ENCODE results near the gene FASTK. TPM values are rescaled to one million over a fixed set of nuclear protein-coding genes. Genes with fewer than 3 reads are reported as not detected.

The FASTK gene
- total RNA-seq, 1 donor = 87.2 TPM

Other genes with a start within 250 kb of the FASTK start
- not detected in 2 replicates for gene AOC1, start 228.3 kb downstream of the FASTK start, total RNA-seq
- gene KCNH2, start 102.5 kb downstream of the FASTK start, total RNA-seq = 0.64 and 2.6 TPM in 2 replicates
- 1.3 and 3.5 TPM in 2 replicates for gene NOS3, start 89.8 kb downstream of the FASTK start, total RNA-seq
- gene ATG9B, start 56.3 kb downstream of the FASTK start, total RNA-seq = under 0.01 and 0.32 TPM in 2 replicates
- 35.4 and 36.4 TPM in 2 replicates for gene ABCB8, start 52.4 kb downstream of the FASTK start, total RNA-seq
- under 0.01 and 0.32 TPM in 2 replicates for gene ASIC3, start 32.3 kb downstream of the FASTK start, total RNA-seq
- 22.2 and 22.9 TPM in 2 replicates for gene CDK5, start 22.9 kb downstream of the FASTK start, total RNA-seq
- 85.5 and 102 TPM in 2 replicates for gene SLC4A2, start 21.2 kb downstream of the FASTK start, total RNA-seq
- 17.7 and 21.6 TPM in 2 replicates for gene TMUB1, start 2.7 kb upstream of the FASTK start, total RNA-seq
- gene AGAP3, start 5.7 kb upstream of the FASTK start, total RNA-seq = 59.2 and 83.8 TPM in 2 replicates
- not detected in 2 replicates for gene GBX1, start 86.9 kb upstream of the FASTK start, total RNA-seq
- gene ASB10, start 106.4 kb upstream of the FASTK start, total RNA-seq = not detected in 2 replicates
- gene H2BK1, start 129.7 kb upstream of the FASTK start, total RNA-seq = not detected in 2 replicates
- 47.7 and 70.0 TPM in 2 replicates for gene ABCF2, start 146.4 kb upstream of the FASTK start, total RNA-seq
- 80.9 and 90.7 TPM in 2 replicates for gene CHPF2, start 151.7 kb upstream of the FASTK start, total RNA-seq
- 32.0 and 49.3 TPM in 2 replicates for gene SMARCD3, start 167.9 kb upstream of the FASTK start, total RNA-seq

All from fibroblast of villous mesenchyme (primary cell).